SK-N-MC (cell line): Measurements from ENCODE around the gene CDK17.

Experiments used
- DNase-seq: peaks from one replicate; pipeline ENCODE4 v3.0.0-alpha.2; 2011; ENCODE audit warnings: low read depth, low spot score
- H3K27ac ChIP-seq: fragments of 200-600 bp; sonication (generic); 2 replicates; pipeline ENCODE4 v1.5.1; 2016; ENCODE audit warnings: mixed run types
- H3K36me3 ChIP-seq: fragments of 200-600 bp; sonication (generic); 2 replicates; pipeline ENCODE4 v1.6.1; 2017; ENCODE audit warnings: antibody characterized with exemption, low read length, mixed read lengths; ENCODE audit not compliant: insufficient read depth
- H3K4me3 ChIP-seq: fragments of 200-600 bp; sonication (generic); 2 replicates; pipeline ENCODE4 v1.5.1; 2016
- H3K9ac ChIP-seq: fragments of 200-600 bp; sonication (generic); 2 replicates; pipeline ENCODE4 v1.8.0; 2017; ENCODE audit warnings: mixed run types, mixed read lengths; ENCODE audit not compliant: insufficient read length
- H3K9me3 ChIP-seq: fragments of 200-600 bp; sonication (generic); 2 replicates; pipeline ENCODE4 v1.6.1; 2017; ENCODE audit warnings: low read depth, mild to moderate bottlenecking, antibody characterized with exemption, low read length, moderate library complexity, mixed read lengths
- EZH2 ChIP-seq: fragments of 200-600 bp; sonication (generic); IDR thresholded peaks from one replicate; pipeline ENCODE4 v1.6.1; 2017; ENCODE audit warnings: antibody characterized with exemption
- FOXP2 ChIP-seq: optimal IDR thresholded peaks from 2 replicates; pipeline ENCODE3; 2011; ENCODE audit warnings: mild to moderate bottlenecking, moderate library complexity; ENCODE audit not compliant: insufficient read depth; ENCODE audit errors: extremely low read length, control extremely low read depth
- POLR2AphosphoS5 ChIP-seq: IDR thresholded peaks from 2 replicates; pipeline ENCODE4 v1.6.1; 2012; ENCODE audit warnings: mild to moderate bottlenecking, low read depth, low read length, borderline replicate concordance

Gene CDK17

DNA sequence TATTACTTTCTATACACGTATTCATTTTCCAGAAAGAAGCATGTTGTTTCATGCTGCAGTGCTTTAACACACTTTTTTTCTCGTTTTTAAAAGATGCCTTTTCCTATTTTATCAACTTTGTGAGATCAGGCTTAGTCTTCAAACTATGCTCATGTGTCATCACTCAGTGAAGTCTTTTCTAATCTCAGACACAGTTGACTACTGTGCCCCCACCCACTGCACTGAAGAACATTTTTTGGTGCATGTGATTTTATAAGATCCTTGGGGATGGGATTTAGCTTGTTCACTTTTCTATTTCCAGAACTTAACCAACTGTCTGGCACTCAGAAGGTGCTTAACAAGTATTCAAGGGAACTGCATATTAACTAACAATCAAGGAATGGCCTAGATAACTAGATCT, 85.5 kb downstream of the CDK17 start:
- Histone ChIP-seq H3K9me3 (no peaks in the 10 kb centered on the region), H3K27ac (0 out of 2 replicates have a peak overlapping the region, but pooled peaks have one; percentile 19), H3K9ac (no peak overlapping the region), H3K4me3 (no peak overlapping the region), H3K36me3 (peaks cover 16% of the 10 kb centered on the region)
- TF ChIP-seq FOXP2 (no peak), POLR2AphosphoS5 (no peak), EZH2 (no peak)
- DNase-seq, result no peak

DNA sequence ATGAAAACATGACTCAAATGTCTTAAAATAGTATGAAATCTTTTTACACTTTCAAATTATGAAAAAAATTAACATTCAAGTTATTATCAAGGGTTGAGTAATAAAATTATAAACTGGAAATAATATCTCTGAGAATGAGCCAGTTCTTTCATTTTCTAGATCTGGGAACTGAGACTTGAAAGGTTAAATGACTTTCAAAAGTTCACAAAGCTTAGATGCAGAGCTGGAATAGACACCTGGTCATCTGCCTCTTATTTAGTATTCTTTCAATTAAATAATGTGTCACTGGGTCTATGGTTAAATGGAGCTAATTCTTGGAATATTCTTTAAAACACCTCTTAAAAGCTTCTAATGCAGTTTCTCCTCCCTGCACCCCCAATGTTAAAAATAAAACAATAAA, 86.6 kb downstream of the CDK17 start:
- H3K9ac ChIP-seq, result no peak overlapping the region
- no peak for DNase-seq

DNA sequence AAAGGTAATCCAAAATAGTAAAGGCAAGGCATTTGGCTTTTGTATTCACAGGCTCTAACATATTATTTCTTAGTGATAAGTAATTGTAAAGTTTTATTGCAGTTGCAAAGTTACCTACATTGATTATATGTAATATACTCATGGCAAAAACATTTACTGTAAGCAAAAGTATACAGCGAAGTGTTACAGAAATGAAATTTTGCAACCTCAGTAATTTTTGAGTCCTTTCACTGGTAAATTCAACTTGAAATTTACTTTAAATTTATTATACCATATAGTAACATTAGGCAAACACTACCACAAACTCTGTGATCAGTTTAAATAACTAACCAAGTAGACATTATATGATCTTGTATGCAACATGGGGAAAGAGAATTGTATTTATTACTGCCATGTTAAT, 89.0 kb downstream of the CDK17 start:
- H3K9me3 ChIP-seq, result no peaks in the 10 kb centered on the region
- H3K36me3 ChIP-seq, result peaks cover 16% of the 10 kb centered on the region
- DNase-seq, result no peak
- no peak overlapping the region for H3K4me3 ChIP-seq
- no peak for TF ChIP-seq FOXP2
- TF ChIP-seq EZH2, result no peak
- TF ChIP-seq POLR2AphosphoS5, result no peak
- no peak overlapping the region for H3K9ac ChIP-seq
- H3K27ac ChIP-seq, result no peak overlapping the region

More for the DNA sequence above, 86.6 kb downstream of the CDK17 start:
- Histone ChIP-seq H3K36me3 (peaks cover 16% of the 10 kb centered on the region), H3K9me3 (no peaks in the 10 kb centered on the region), H3K4me3 (no peak overlapping the region), H3K27ac (no peak overlapping the region)
- TF ChIP-seq EZH2 (no peak), POLR2AphosphoS5 (no peak), FOXP2 (no peak)

DNA sequence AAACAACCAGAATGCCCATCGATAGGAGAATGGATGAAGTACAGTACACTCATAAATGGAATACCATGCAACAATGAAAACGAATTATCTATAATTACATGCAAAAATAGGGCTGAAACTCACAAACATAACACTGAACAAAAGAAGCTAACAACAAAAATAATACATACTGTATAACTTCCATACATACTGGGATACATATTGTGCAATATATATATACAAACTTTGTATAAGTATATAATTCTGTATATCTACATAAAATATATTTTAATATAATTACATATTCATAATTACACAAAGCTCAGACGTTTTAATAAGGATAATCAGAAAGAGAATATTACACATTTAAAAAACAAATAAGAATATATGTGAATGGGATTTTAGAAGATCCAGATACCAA, 90.2 kb downstream of the CDK17 start:
- Histone ChIP-seq H3K9ac (no peak overlapping the region), H3K9me3 (no peaks in the 10 kb centered on the region), H3K27ac (no peak overlapping the region), H3K4me3 (no peak overlapping the region), H3K36me3 (peaks cover 16% of the 10 kb centered on the region)
- no peak for TF ChIP-seq EZH2
- TF ChIP-seq FOXP2, result no peak
- TF ChIP-seq POLR2AphosphoS5, result no peak
- DNase-seq, result no peak

DNA sequence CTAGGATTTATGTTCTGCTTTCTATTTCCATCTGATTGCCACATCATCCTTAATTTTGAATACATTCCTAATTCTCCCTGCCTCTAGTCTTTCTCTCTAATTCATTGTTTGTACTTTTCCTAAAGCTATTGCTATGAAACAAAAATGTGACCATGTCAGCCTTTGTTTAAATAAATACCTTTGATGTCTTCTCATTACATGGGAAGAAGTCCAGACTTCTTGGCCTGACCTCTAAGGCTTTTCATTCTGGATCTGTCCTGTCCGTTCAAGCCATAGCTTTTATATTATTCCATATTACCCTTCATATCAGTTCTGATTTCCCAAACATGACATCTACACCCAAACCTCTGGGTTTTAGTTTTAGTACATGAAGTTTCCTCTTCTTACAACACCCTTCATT, 91.4 kb downstream of the CDK17 start:
- H3K9ac ChIP-seq, result no peak overlapping the region
- no peak for TF ChIP-seq FOXP2
- no peak for TF ChIP-seq EZH2
- TF ChIP-seq POLR2AphosphoS5, result no peak
- peaks cover 16% of the 10 kb centered on the region for H3K36me3 ChIP-seq
- no peaks in the 10 kb centered on the region for H3K9me3 ChIP-seq
- no peak for DNase-seq
- no peak overlapping the region for H3K4me3 ChIP-seq
- no peak overlapping the region for H3K27ac ChIP-seq

DNA sequence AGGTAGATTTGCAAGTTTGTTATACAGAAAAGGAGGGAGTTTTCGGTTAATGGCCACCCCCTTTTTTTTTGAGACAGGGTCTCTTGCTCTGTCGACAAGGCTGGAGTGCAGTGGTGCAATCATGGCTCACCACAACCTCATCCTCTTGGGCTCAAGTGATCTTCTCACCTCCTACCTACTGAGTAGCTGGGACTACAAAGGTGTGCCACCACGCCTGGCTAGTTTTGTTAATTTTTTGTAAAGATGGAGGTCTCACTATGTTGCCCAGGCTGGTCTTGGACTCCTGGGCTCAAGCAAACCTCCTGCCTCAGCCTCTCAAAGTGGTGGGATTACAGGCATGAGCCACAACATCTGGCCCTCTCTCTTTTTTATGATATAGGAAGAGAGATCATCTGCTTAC, 94.6 kb downstream of the CDK17 start:
- Histone ChIP-seq H3K9ac (no peak overlapping the region), H3K27ac (no peak overlapping the region), H3K9me3 (no peaks in the 10 kb centered on the region), H3K4me3 (no peak overlapping the region), H3K36me3 (peaks cover 7% of the 10 kb centered on the region; the same call in 1 of the 2 replicates)
- TF ChIP-seq FOXP2 (no peak), POLR2AphosphoS5 (no peak), EZH2 (no peak)
- no peak for DNase-seq

DNA sequence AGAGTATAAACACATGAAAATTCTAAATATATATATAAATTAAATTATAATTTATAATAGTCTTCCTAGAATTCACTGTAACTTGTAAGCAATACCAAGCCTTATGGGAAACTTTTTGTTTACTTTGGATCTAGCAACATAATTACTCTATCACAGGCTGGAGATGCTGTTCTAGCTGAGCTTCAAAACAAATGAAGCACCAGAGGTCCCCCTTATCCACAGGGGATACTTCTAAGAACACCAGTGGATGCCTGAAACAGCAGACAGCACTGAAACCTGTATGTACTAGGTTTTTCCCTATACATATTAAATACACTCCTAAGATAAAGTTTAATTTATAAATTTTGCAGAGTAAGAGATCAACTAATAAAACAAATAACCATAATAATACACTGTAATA, 96.6 kb downstream of the CDK17 start:
- 0 out of 2 replicates have a peak, but pooled peaks cover 3% of the 10 kb centered on the region for H3K36me3 ChIP-seq
- H3K9ac ChIP-seq, result no peak overlapping the region
- no peak overlapping the region for H3K27ac ChIP-seq
- TF ChIP-seq FOXP2 (no peak), EZH2 (no peak), POLR2AphosphoS5 (no peak)
- no peaks in the 10 kb centered on the region for H3K9me3 ChIP-seq
- no peak for DNase-seq
- no peak overlapping the region for H3K4me3 ChIP-seq

DNA sequence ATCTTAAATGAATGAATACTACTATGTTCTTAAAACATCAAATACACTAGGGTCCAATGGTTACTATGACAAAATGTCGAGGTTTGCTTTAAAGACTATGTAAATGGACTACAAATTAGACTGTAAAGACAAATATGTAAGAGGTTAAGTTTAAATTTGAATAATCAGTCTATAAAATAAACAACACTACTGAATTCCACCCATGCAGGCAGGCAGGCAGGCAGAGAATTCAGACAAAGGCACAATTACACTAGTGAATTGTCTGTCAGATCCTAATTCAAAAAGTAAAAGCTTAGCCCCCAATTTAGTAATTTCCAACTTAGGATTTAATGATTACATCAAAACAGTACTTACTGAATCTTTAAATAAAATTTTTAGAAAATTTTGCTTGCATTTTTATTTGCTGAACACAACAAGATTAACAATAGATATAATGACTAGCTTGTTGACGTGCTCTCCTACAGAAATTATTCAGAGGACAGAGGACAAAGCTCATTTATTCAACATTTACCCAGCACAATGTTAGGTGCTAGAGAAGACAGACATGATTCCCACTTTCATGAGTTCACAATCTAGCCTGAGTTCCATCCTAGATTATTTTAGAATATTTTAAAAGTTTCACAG, 97.4 kb downstream of the CDK17 start:
- DNase-seq, result no peak
- H3K36me3 ChIP-seq, result 0 out of 2 replicates have a peak, but pooled peaks cover 3% of the 10 kb centered on the region
- peak overlapping the region; percentile 2 for H3K9ac ChIP-seq
- H3K4me3 ChIP-seq, result peak overlapping the region; percentile 11
- H3K27ac ChIP-seq, result peak overlapping the region; percentile 52; the same call in 1 of the 2 replicates
- H3K9me3 ChIP-seq, result no peaks in the 10 kb centered on the region
- TF ChIP-seq FOXP2 (no peak), POLR2AphosphoS5 (no peak), EZH2 (no peak)

DNA sequence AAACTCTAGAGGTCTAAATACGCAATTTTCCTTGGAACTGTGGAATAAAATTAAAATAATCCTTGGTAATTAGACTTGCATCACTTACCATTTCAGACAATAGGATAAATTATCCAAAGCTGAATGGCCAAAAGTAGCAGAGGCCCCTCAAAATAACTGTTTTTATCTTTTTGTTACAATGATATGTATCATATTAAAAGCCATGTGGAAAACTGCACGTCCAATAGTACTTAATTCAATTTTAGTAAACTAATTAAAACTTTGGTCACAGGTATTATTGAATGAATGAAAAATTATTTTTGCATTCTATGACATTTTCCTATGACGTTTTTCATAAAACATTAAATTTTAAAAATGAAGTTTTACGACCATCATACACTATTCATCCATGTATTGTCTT, 98.5 kb downstream of the CDK17 start:
- DNase-seq, result no peak
- Histone ChIP-seq H3K9me3 (no peaks in the 10 kb centered on the region), H3K36me3 (0 out of 2 replicates have a peak, but pooled peaks cover 6% of the 10 kb centered on the region), H3K9ac (no peak overlapping the region), H3K27ac (peak overlapping the region; percentile 52; the same call in 1 of the 2 replicates), H3K4me3 (no peak overlapping the region)
- TF ChIP-seq POLR2AphosphoS5 (no peak), EZH2 (no peak), FOXP2 (no peak)
